Vagina (tissue), 2 donors: ENCODE results near the gene PHF20.

Experiments
- POLR2AphosphoS5 ChIP-seq, 2 donors: sonication (generic); formaldehyde crosslinking; IDR thresholded peaks; one replicate each; pipeline ENCODE4 v1.9.0; 2017; ENCODE audit warnings: antibody characterized with exemption in 2 of 2, mild to moderate bottlenecking in 2 of 2, low read depth in 1 of 2; ENCODE audit not compliant: insufficient read depth in 1 of 2
- TF ChIP-seq, protein P1 (sequence below), 3 experiments: fragments of 450-650 bp in 2 of 3; fragments of 200-600 bp in 1 of 3; sonication (generic) in 1 of 3; IDR thresholded peaks; one replicate each; pipeline ENCODE4 v1.5.1; 2017 to 2019; ENCODE audit warnings: antibody characterized with exemption in 3 of 3, mild to moderate bottlenecking in 2 of 3, moderate library complexity in 2 of 3

GRCh38 chr20:35839904-35840303 lies 68.1 kb downstream of the PHF20 start:
- TF ChIP-seq POLR2AphosphoS5 (IDR thresholded peaks at IDR 0.05; ENCODE audit: insufficient read depth in 1 of 2, low read depth in 1 of 2): no peak
- TF ChIP-seq, protein P1, sequence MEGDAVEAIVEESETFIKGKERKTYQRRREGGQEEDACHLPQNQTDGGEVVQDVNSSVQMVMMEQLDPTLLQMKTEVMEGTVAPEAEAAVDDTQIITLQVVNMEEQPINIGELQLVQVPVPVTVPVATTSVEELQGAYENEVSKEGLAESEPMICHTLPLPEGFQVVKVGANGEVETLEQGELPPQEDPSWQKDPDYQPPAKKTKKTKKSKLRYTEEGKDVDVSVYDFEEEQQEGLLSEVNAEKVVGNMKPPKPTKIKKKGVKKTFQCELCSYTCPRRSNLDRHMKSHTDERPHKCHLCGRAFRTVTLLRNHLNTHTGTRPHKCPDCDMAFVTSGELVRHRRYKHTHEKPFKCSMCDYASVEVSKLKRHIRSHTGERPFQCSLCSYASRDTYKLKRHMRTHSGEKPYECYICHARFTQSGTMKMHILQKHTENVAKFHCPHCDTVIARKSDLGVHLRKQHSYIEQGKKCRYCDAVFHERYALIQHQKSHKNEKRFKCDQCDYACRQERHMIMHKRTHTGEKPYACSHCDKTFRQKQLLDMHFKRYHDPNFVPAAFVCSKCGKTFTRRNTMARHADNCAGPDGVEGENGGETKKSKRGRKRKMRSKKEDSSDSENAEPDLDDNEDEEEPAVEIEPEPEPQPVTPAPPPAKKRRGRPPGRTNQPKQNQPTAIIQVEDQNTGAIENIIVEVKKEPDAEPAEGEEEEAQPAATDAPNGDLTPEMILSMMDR (IDR thresholded peaks at IDR 0.05): no peak
